GM11168 (cell line): ENCODE results near the gene PLAAT5.
"Not testable (repeated sequence)": the region's sequence is repeated elsewhere in the genome, so short reads cannot be mapped to it uniquely, and the experiment has no call there.

Experiments used
- in situ Hi-C: fragments of 300-500 bp; cut with MboI; formaldehyde crosslinking; loops from one replicate; pipeline ENCODE4 v1.12.0; 2022; ENCODE audit warnings: low sequenced_read_pairs; ENCODE audit not compliant: unreplicated experiment

Gene PLAAT5, protein sequence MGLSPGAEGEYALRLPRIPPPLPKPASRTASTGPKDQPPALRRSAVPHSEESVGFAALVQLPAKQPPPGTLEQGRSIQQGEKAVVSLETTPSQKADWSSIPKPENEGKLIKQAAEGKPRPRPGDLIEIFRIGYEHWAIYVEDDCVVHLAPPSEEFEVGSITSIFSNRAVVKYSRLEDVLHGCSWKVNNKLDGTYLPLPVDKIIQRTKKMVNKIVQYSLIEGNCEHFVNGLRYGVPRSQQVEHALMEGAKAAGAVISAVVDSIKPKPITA

DNA sequence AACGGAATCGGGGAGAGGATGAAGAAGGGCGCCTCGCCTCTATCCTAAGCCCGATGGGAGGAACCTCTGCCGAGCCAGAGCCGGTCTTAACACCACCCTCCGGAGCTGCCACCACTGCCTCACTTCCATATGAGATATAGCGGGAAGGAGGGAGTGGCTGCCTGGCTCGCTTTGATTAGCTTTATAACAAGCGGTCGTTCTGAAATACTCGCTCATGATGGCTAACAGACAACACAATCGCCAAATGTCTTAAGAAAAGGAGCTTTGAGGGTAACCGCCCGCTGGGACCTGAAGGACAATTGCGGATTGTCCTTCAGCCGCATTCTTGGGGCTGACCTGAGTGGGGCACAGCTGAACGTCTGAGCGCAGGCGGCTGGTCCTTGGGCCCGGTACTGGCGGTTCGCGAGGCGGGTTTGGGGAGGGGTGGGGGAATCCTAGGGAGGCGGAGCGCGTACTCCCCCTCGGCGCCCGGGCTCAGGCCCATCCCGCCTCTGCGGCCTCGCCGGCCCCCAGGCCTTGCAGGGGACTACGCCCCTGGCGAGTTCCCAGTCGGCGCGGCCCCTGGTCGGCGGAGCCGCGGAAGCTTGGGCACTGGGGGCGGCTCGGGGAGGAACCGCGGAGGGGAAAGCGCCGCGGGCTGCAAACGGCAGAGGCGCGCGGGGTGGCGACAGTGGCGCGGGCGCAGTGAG is at the start of gene PLAAT5:
Gene PLAAT5 (minus strand): TSS at position 617 of the 689 bp plus-strand sequence. CDS start 133 bp downstream, at position 484.
- in situ Hi-C loops: no loop called here

DNA sequence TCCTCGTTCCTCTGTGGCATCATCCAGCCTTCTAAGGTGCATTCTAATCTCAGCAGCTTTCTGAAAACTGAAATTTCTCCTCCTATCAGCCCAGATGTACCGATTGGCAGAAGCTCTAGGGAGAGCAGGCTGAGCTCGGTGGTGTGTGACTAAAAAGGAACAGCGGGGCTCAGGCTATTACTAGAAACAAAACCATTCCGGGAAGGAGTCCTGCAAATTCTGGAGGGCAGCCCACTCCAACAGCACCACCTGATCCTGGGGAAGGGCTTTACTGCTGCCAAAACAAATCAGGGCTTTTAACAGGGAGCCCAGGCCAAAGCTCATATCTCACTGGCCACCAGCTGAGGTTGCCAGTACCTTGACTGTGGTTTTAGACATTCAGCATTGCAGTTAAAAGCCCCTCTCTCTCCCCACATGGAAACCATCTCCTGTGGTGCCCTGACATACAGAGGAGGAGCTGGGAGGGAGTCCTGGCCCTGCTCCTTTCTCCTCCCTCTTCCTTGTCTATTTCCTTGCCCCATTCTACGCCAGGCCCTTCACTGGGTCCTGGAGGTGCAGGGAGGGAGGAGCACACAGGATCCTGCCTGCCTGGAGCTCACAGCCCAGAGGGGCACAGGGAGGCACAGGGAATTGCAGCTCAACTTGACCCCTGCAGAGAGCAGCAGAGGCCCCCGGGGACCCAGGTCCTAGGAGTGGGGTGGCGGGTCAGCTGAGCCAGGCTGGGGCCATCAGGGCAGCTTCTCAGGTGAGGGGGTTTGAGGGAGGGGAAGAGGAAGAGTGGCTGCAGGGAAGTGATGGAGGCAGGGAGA is 46.5 kb upstream of the PLAAT5 start:
- in situ Hi-C loops: no loop called here

DNA sequence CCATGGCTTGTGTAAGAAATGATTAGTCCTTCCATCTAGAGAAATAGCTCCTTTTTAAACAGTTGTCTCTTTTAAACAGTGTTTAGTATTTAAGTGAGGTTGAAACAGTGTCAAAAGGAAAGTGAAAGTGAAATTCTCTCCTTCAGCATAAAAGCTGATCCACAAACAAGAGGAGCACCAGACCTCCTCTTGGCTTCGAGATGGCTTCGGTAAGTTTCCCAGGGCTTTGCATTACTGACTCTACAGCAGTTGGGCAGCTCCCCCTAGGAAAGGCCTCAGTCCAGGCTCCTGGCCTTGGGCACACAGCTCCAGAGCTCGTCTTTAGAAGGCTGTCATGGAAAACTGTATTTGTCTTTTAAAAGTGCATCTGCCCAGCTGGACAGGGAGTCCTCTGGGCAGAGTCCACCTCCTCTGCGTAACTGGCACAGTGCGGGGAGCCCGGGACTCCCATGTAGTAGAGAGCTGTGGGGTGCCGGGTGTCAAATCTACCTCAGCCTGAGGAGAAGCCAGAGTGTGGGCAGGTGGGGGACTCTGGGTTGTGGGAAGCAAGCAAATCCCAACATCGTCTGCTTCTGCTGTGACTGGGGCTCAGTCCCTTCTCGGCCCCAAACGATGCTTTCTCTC is 45.8 kb upstream of the PLAAT5 start, which contains the start of gene PLAAT4:
Gene PLAAT4 (plus strand): TSS at position 140 of the 624 bp plus-strand sequence. CDS start 61 bp downstream, at position 201.
- in situ Hi-C loops: no loop called here

DNA sequence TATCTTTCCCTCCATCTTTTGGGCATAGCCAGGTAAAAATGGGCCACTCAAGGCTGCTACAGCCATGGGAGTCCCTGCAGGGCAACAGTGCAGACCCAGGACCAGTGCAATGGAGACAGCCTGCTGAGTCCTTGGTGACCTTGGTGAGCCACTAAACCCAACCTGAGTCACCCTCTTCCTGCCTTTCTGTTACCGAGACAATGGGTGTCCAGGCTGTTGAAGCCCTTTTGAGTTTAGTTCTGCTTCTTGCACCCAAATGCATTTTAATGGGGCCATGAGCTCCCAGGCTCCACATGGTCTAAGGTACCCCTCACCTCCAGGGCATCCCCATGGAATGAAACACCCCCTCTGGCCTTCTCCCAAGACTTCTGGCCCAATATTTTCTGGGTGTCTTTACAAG is 44.8 kb upstream of the PLAAT5 start:
- in situ Hi-C loops: no loop called here

DNA sequence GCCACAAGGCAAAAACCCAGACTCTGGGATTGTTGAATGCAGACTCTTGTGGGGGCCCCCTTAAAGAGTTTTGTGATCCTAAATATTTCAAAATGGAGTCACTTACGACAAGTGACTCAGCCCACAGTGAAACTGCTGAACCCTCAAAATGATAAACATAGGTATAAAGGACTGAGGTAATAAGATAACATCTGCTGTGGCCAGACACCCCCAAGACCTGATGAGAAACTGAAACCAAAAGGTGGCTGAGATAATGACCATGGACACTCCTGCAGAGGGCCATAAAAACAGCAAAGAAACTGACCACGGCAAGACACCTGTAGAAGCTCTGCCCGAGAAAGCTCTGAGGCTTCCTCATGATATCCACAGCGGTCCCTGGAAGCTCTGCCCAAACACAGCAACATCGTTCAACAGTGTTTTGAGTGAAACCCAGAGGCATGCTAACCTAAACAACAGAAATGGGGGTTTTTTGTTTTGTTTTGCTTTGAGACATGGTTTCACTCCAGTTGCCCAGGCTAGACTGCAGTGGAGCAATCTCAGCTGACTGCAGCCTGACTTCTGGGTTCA is 44.0 kb upstream of the PLAAT5 start:
- in situ Hi-C loops: no loop called here

DNA sequence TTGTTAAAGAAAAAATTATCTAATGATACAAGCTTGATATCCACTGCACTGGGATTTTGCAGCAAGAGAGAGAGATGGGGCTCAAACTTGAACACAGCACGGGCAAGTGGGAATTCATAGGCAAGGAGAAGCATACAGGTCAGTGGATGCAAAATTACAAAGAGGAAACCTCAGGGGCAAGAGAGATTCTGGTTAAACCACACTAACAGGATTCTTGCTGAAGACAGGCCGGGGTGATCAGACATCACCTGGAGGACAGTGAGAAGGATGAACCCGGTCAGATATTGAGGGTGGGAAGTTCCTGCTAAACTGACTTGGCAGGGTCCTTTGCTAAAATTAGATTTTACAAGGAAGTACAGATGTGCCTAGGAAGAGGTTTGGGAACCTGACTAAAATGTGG is 43.1 kb upstream of the PLAAT5 start:
- in situ Hi-C loops: no loop called here

DNA sequence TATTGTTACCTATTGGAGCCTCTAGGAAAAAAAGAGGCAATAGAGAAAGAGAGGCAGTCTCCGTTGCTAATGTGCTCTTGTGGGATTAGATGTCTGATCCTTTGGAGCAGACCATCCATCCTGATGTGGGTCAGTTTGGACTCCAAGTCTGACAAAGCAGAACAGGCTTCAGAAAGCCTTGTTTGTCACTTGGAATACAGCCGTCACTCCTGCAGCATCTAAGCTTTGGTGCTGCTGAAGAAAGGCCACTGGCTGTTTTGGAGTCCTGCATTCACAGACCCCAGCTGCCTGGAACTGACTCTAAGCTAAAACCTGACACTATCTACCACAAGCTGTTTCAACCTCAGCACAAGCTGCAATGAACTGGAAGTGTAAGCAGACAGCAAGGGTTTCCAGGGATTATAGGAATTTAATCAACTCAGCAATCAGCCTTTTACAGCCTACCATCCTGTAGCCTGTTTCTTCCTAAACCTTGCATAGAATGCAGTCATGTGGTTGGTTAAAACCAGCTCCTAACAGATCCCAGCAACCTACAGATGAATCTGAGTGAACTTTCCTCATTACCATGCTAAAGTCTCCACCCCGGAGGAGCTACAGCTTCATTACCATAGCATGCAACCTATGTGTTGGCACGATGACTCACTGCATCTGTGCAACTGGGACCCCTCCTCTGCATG is 42.0 kb upstream of the PLAAT5 start:
- in situ Hi-C loops: no loop called here

DNA sequence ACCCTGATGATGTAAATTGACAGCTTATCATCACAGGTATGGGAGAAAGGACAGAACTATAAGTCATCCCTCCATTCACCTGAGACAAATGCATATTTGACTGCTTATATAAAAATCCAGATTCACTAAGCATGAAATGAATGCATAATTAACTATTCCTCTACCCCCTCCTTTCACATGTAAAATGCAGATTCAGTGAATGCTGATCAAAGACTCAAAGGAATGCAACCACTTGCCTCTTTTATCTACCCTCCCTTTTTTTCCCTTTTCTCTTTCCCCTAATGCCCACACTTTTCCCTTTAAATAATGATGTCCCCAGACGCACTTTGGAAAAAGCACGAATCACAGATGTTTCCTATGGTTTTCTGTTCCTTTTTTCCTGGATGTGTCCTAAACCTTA is 41.1 kb upstream of the PLAAT5 start:
- in situ Hi-C loops: no loop called here

DNA sequence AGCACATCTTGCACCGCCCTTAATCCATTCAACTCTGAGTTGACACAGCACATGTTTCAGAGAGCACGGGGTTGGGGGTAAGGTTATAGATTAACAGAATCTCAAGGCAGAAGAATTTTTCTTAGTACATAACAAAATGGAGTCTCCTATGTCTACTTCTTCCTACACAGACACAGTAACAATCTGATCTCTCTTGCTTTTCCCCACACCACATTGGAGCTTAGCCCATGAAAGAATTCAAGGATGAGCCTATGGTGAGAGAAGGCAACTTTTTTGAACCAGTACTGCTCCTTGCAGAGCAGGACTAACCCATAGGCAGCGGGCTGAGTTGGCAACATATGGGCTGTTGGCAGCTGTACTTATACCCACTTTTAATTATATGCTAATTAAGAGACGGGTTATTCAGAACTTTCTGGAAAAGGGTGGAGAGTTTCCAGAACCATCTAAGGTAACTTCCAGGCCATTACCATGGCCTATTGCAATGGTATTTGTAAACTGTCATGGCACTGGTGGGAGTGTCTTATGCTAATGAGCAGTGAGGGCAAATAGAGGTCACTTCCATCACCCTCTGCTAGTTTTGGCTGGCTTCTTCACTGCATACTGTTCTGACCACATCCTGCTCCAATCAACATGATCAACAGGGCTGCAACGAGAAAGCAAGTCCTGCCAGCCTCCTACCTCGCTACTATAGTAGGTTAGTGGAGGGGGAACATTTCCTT is 40.3 kb upstream of the PLAAT5 start:
- in situ Hi-C loops: not testable (repeated sequence)

DNA sequence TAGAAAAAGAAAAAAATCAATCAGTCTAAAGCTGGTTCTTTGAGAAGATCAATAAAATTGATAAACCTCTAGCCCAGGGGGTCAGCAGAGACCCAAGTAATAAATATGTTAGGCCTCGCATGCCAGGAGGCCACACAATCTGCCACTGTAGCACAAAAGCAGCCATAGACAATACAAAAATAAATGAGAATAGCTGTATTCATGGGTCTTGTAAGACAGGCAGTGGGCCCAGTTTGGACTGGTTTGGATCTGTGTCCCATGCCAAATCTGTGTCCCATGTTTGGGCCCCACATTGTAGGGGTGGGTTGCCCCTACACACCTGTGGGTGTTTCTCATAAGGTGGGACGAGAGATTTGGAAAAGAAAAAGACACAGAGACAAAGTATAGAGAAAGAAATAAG is 39.1 kb upstream of the PLAAT5 start:
- in situ Hi-C loops: no loop called here

DNA sequence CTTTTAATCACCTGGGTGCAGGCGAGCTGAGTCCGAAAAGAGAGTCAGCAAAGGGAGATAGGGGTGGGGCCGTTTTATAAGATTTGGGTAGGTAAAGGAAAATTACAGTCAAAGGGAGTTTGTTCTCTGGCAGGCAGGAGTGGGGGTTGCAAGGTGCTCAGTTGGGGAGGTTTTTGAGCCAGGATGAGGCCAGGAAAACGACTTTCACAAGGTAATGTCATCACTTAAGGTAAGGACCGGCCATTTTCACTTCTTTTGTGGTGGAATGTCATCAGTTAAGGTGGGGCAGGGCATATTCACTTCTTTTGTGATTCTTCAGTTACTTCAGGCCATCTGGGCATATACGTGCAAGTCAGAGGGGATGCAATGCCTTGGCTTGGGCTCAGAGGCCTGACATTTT is 38.4 kb upstream of the PLAAT5 start:
- in situ Hi-C loops: not testable (repeated sequence)

DNA sequence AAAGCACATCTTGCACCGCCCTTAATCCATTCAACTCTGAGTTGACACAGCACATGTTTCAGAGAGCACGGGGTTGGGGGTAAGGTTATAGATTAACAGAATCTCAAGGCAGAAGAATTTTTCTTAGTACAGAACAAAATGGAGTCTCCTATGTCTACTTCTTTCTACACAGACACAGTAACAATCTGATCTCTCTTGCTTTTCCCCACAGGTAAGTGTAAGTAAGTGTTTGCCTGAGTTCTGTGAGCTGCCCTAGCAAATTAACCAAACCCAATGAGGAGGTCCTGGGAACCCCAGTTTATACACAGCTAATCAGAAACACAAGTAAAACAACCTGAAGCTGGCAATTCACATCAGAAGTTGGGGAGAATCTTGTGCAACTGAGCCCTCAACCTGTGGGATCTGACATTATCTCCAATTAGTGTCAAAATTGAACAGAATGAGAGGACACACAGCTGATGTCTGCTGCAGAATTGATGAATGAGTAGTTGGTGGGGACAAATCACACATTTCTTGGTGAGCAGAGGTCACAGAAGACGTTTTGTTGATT is 37.8 kb upstream of the PLAAT5 start:
- in situ Hi-C loops: not testable (repeated sequence)

DNA sequence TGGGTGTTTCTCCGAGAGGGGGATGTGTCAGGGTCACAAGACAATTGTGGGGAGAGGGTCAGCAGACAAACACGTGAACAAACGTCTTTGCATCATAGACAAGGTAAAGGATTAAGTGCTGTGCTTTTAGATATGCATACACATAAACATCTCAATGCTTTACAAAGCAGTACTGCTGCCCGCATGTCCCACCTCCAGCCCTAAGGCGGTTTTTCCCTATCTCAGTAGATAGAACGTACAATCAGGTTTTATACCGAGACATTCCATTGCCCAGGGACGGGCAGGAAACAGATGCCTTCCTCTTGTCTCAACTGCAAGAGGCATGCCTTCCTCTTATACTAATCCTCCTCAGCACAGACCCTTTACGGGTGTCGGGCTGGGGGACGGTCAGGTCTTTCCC is 37.2 kb upstream of the PLAAT5 start:
- in situ Hi-C loops: not testable (repeated sequence)

DNA sequence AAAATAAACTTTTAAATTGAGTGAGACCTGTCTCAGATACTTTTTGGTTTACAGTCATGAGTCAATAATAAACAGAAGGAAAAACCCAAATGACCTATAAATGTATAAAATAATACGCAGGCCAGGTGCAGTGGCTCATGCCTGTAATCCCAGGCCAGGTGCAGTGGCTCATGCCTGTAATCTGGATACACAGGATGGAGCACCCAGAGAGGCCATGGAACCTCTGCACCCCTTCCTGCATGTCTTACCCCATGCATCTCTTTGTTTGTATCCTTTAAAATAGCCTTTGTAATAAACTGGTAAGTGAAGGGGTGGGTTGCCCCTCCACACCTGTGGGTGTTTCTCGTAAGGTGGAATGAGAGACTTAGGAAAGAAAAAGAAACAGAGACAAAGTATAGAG is 36.7 kb upstream of the PLAAT5 start:
- in situ Hi-C loops: no loop called here

DNA sequence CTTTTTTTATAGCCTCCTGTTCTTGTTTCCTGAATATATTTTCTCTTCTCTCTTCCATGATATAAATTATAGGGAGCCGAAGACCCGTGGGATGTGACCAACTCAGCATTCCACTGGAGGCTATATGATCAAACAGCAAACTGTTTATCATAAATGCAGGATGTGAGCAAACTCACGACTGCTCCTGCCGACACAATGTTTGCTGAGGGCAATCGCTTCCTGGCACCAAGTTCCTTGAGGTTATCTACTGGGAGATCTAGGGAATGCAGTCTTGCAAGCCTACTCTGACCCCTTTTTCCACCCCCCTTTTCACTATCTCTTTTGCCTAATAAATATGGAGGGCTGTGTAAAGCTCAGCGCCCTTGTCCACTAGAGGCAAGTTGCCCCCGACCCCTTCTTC is 32.2 kb upstream of the PLAAT5 start:
- in situ Hi-C loops: no loop called here

DNA sequence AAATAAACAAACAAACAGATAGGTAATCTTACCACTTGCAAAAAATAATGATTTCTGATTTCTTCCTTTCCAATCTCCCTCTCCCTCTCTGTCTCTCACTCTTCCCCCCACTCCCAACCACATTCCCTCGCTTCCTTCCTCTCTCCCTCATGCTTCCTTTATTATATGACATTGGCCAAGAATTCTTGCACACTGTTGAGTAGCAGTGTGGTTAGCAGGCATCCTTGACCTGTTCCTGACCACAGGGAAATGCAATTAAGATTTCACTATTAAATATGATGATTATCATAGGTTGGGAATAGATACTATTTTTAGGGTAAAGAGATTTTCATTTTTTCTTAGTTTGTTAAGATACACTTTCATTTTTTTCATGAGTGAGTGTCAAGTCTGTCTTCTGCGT is 30.9 kb upstream of the PLAAT5 start:
- in situ Hi-C loops: no loop called here

DNA sequence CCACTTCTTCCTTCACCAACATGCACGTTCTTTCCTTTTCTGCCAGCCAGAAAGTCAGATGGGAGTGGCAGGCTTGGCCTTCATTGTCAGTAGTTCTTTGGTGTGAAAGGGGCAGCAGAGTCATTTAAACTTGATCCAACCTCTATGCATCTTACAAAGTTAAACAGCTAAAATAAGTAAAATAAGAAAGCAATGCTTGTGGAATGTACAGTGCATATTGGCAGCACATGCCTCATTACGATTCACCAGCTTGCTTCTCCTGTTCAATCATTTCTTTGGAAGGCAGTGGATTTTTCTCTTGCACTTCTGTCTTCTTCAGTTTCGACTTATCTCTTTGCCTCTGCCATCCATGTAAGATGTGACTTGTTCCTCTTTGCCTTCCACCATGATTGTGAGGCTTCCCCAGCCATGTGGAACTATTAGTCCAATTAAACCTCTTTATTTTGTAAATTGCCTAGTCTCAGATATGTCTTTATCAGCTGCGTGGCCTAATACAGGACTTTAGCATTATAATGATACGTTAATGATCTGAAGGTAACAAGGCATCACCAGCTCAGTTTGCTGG is 29.7 kb upstream of the PLAAT5 start:
- in situ Hi-C loops: no loop called here

DNA sequence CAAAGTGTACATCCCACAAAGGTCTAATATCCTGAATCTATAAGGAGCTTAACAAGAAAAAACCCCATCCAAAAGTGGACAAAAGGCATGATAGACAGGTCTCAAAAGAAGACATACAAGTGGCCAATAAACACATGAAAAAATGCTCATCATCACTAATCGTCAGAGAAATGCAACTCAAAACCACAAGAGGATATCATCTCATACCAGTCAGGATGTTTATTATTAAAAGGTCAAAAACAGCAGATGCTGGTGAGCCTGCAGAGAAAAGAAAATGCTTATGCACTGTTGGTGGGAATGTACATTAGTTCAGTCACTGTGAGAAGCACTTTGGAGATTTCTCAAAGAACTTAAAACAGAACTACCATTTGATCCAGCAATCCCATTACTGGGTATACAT is 27.6 kb upstream of the PLAAT5 start:
- in situ Hi-C loops: no loop called here

DNA sequence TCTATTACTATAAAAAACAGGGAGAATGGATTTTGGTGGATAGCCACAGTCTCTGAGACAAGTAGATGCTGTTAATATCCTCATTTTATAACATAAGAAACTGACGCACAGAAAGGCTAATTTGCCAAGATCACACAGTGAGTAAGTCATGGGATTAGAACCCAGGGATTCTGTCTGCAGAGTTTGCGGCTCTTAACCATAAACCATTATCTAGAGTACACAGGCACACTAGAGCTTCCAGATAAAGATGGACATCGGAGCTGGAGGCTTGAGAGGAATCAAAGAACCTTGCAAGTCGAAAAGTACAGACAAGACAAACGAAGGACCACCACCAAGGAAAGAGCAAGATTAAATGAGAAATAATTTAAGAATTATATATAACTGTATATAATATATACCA is 26.2 kb upstream of the PLAAT5 start:
- in situ Hi-C loops: no loop called here
